Measurements from ENCODE around the gene GAL3ST3.
"Not testable (repeated sequence)": the region's sequence is repeated elsewhere in the genome, so short reads cannot be mapped to it uniquely, and the experiment has no call there.

Gene GAL3ST3

GRCh38 chr11:66048547-66049323, at the start of gene GAL3ST3:
Gene GAL3ST3 (minus strand): TSS chr11:66049161. CDS start chr11:66045415, 3,746 bp downstream.
- no peak for FAIRE-seq

GRCh38 chr11:66092125-66092524, 43.2 kb upstream of the GAL3ST3 start:
- not testable (repeated sequence) for FAIRE-seq

- no peak for FAIRE-seq
These were observed 41.3 kb upstream of the GAL3ST3 start for GRCh38 chr11:66090288-66090687.

- FAIRE-seq, result no peak
These were observed 40.1 kb upstream of the GAL3ST3 start for GRCh38 chr11:66089067-66089466.

GRCh38 chr11:66087148-66087908, 38.4 kb upstream of the GAL3ST3 start:
- no peak for FAIRE-seq

- FAIRE-seq, result no peak
These were observed 36.0 kb upstream of the GAL3ST3 start for GRCh38 chr11:66084821-66085475.

GRCh38 chr11:66083767-66084166, 34.8 kb upstream of the GAL3ST3 start:
- FAIRE-seq, result no peak

- no peak for FAIRE-seq
These were observed 34.2 kb upstream of the GAL3ST3 start for GRCh38 chr11:66082946-66083698.

- FAIRE-seq, result no peak
These were observed 32.5 kb upstream of the GAL3ST3 start for GRCh38 chr11:66081505-66081904.

- no peak for FAIRE-seq
These were observed 31.3 kb upstream of the GAL3ST3 start for GRCh38 chr11:66080055-66080817.

GRCh38 chr11:66078949-66079348, 30.0 kb upstream of the GAL3ST3 start:
- FAIRE-seq, result not testable (repeated sequence)

GRCh38 chr11:66077927-66078326, 29.0 kb upstream of the GAL3ST3 start:
- FAIRE-seq, result no peak

GRCh38 chr11:66076561-66076960, 27.6 kb upstream of the GAL3ST3 start:
- no peak for FAIRE-seq

GRCh38 chr11:66075273-66075672, 26.3 kb upstream of the GAL3ST3 start:
- no peak for FAIRE-seq

- no peak for FAIRE-seq
These were observed 24.7 kb upstream of the GAL3ST3 start for GRCh38 chr11:66073669-66074068.

- FAIRE-seq, result no peak
These were observed 23.6 kb upstream of the GAL3ST3 start for GRCh38 chr11:66072518-66072917.

GRCh38 chr11:66072081-66072480, 23.1 kb upstream of the GAL3ST3 start:
- no peak for FAIRE-seq

GRCh38 chr11:66071381-66071801, 22.4 kb upstream of the GAL3ST3 start:
- FAIRE-seq, result no peak

GRCh38 chr11:66070604-66071380, 21.8 kb upstream of the GAL3ST3 start:
- FAIRE-seq, result no peak

- no peak for FAIRE-seq
These were observed 21.0 kb upstream of the GAL3ST3 start, which contains the start of gene PACS1 for GRCh38 chr11:66069715-66070603. Gene PACS1 (plus strand): TSS chr11:66070272. CDS start chr11:66070487, 215 bp downstream.

Measured in A204.1 (cell line).